GM13977 (cell line): ENCODE data around the gene CFAP298.

ENCODE experiments used
- DNase-seq: peaks from one replicate; pipeline ENCODE4 v3.0.0; 2012; ENCODE audit warnings: low spot score
- CTCF ChIP-seq: IDR thresholded peaks from 2 replicates; pipeline ENCODE4 v1.5.1; 2012; ENCODE audit warnings: mild to moderate bottlenecking, control low read depth; ENCODE audit not compliant: insufficient read depth; ENCODE audit errors: extremely low read depth, missing control alignments
- in situ Hi-C: fragments of 300-500 bp; cut with MboI; formaldehyde crosslinking; loops from one replicate; pipeline ENCODE4 v1.12.0; 2022; ENCODE audit warnings: low sequenced_read_pairs, low pct_unique_long_range_greater_than_20kb, mixed read lengths, inconsistent platforms; ENCODE audit not compliant: unreplicated experiment

Gene CFAP298

GRCh38 chr21:32608851-32609250 lies 3.3 kb downstream of the CFAP298 start:
- no peak for DNase-seq
- in situ Hi-C loops, result no loop called here
- TF ChIP-seq CTCF, result no peak

DNA sequence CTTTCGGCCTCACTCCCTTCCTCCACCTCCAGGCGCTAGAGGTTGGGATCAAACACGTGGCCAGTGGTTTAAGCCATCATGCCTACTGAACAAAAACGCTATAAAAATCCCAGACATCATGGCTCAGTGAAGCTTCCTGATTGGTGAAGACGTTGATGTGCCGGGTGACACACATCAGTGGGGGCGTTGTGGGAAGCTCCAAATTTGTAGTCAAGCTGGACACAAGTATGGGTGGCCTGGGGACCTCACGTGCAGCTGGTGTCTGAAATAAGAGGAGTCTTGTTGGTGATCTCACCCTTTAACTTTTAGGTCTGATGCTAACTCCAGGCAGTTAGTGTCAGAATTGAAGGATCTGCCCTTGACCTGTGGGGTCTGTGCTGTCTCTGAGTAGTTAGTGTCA lies 6.7 kb downstream of the CFAP298 start:
- in situ Hi-C loops, result no loop called here
- DNase-seq, result no peak
- TF ChIP-seq CTCF, result no peak

- in situ Hi-C loops, result no loop called here
- no peak for DNase-seq
Observed at GRCh38 chr21:32604464-32604863, 7.7 kb downstream of the CFAP298 start.

GRCh38 chr21:32603131-32603530 lies 9.0 kb downstream of the CFAP298 start:
- no peak for DNase-seq
- in situ Hi-C loops, result no loop called here
- TF ChIP-seq CTCF, result no peak

More at GRCh38 chr21:32604464-32604863, 7.7 kb downstream of the CFAP298 start:
- no peak for TF ChIP-seq CTCF

- in situ Hi-C loops, result no loop called here
- no peak for TF ChIP-seq CTCF
- no peak for DNase-seq
Observed at GRCh38 chr21:32602099-32602498, 10.1 kb downstream of the CFAP298 start.

- in situ Hi-C loops, result loop anchor here (25.0 kb wide), 1 partner anchor 187 kb away; the partner anchor contains the start of gene EVA1C
- no peak for DNase-seq
- TF ChIP-seq CTCF, result no peak
Observed at GRCh38 chr21:32599526-32599925, 12.7 kb downstream of the CFAP298 start.

DNA sequence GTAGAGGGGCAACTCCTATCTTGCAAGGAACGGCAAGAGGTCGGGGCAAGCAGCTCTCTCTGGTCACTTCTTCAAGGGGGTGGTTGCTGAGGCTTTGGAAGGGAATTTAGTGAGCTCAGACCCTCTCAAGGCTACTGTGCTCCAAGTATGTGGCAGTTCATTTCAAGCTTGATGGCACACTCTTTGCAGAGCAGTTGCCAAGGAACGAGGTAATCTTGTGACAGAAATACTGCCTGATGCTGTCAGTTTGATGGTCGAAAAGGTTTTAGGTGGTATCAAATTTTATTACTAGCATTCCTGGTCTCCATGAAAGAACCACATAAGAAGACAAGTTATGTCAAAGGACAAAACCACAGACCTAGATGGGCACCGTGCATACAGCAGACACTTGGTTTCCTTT lies 13.1 kb downstream of the CFAP298 start:
- in situ Hi-C loops, result loop anchor here (25.0 kb wide), 1 partner anchor 187 kb away; the partner anchor contains the start of gene EVA1C
- no peak for DNase-seq

More for the DNA sequence above, 13.1 kb downstream of the CFAP298 start:
- no peak for TF ChIP-seq CTCF
